GM12892 (cell line): ENCODE measurements around the gene AFF3.

Experiments used
- POLR2AphosphoS5 ChIP-seq: IDR thresholded peaks from 2 replicates; pipeline ENCODE4 v1.6.1; 2011; ENCODE audit warnings: low read depth, low read length, control low read depth
- TAF1 ChIP-seq: IDR thresholded peaks from 2 replicates; pipeline ENCODE4 v1.6.1; 2011; ENCODE audit warnings: low read depth, mild to moderate bottlenecking, control low read depth, low read length, borderline replicate concordance

DNA sequence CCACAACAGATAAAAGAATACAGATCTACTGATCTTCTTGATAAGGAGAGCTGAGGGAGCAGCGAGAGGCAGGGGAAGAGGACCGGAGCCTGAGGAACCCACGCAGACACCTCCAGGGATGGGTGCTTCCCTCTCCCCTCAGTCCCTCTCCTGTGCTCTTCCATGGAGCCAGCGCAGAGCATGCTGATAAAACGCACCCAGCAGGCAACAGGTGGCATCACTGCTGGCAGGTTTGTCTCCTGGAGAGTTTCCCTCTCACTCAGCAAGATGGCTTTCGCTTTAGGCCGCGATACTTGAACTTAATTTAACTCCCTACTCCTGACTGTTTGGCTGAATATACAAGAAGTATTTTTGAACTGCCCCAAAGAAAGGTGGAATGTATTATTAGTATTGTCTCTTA, 489.5 kb downstream of the AFF3 start:
- TF ChIP-seq TAF1 (no peak), POLR2AphosphoS5 (no peak)
